ENCODE results near the gene APAF1. TPM values are rescaled to one million over a fixed set of nuclear protein-coding genes. Genes with fewer than 3 reads are reported as not detected.

APAF1 gene
- total RNA-seq, 1 experiment from 2014 or later, result 19.3 TPM

GRCh38 chr12:98684199-98684598, 39.1 kb downstream of the APAF1 start:
- H3K27ac Mint-ChIP-seq, result no peak overlapping the region
- no peak for ATAC-seq
- H3K9me3 Mint-ChIP-seq, result no peaks in the 10 kb centered on the region
- TF ChIP-seq ESRRA (CRISPR knock-in tag; IDR thresholded peaks at IDR 0.05; ENCODE audit: borderline replicate concordance) (no peak), AFF4 (CRISPR knock-in tag; IDR thresholded peaks at IDR 0.05; ENCODE audit: borderline replicate concordance) (no peak), ZBTB43 (CRISPR knock-in tag; IDR thresholded peaks at IDR 0.05) (no peak), RORB (CRISPR knock-in tag; IDR thresholded peaks at IDR 0.05) (no peak), ZBTB21 (CRISPR knock-in tag; IDR thresholded peaks at IDR 0.05; ENCODE audit: borderline replicate concordance) (no peak), ARID4B (CRISPR knock-in tag; IDR thresholded peaks at IDR 0.05; ENCODE audit: borderline replicate concordance) (no peak), TCF7 (CRISPR knock-in tag; IDR thresholded peaks at IDR 0.05; ENCODE audit: low read depth) (no peak), NR3C1 (CRISPR knock-in tag; conservative IDR thresholded peaks at IDR 0.05; ENCODE audit: low read depth) (no peak), ZNF512 (CRISPR knock-in tag; IDR thresholded peaks at IDR 0.05; ENCODE audit: borderline replicate concordance) (no peak), ATF2 (CRISPR knock-in tag; IDR thresholded peaks at IDR 0.05; ENCODE audit: borderline replicate concordance, low read depth) (no peak)
- TF ChIP-seq, protein P1, sequence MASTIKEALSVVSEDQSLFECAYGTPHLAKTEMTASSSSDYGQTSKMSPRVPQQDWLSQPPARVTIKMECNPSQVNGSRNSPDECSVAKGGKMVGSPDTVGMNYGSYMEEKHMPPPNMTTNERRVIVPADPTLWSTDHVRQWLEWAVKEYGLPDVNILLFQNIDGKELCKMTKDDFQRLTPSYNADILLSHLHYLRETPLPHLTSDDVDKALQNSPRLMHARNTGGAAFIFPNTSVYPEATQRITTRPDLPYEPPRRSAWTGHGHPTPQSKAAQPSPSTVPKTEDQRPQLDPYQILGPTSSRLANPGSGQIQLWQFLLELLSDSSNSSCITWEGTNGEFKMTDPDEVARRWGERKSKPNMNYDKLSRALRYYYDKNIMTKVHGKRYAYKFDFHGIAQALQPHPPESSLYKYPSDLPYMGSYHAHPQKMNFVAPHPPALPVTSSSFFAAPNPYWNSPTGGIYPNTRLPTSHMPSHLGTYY (CRISPR knock-in tag; IDR thresholded peaks at IDR 0.05), result no peak
- TF ChIP-seq, protein P2, sequence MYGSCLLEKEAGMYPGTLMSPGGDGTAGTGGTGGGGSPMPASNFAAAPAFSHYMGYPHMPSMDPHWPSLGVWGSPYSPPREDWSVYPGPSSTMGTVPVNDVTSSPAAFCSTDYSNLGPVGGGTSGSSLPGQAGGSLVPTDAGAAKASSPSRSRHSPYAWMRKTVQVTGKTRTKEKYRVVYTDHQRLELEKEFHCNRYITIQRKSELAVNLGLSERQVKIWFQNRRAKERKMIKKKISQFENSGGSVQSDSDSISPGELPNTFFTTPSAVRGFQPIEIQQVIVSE (CRISPR knock-in tag; IDR thresholded peaks at IDR 0.05; ENCODE audit: borderline replicate concordance), result no peak
- TF ChIP-seq, protein P3, sequence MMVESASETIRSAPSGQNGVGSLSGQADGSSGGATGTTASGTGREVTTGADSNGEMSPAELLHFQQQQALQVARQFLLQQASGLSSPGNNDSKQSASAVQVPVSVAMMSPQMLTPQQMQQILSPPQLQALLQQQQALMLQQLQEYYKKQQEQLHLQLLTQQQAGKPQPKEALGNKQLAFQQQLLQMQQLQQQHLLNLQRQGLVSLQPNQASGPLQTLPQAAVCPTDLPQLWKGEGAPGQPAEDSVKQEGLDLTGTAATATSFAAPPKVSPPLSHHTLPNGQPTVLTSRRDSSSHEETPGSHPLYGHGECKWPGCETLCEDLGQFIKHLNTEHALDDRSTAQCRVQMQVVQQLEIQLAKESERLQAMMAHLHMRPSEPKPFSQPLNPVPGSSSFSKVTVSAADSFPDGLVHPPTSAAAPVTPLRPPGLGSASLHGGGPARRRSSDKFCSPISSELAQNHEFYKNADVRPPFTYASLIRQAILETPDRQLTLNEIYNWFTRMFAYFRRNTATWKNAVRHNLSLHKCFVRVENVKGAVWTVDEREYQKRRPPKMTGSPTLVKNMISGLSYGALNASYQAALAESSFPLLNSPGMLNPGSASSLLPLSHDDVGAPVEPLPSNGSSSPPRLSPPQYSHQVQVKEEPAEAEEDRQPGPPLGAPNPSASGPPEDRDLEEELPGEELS (CRISPR knock-in tag; IDR thresholded peaks at IDR 0.05), result no peak
- DNase-seq (ENCODE audit: low spot score), result no peak
- H3K4me1 Mint-ChIP-seq, result no peaks in the 10 kb centered on the region
- no peaks in the 10 kb centered on the region for H3K27me3 Mint-ChIP-seq (ENCODE audit: low read depth)
- peaks cover 39% of the 10 kb centered on the region for H3K36me3 Mint-ChIP-seq
- CTCF ChIA-PET, result no interaction called here
- POLR2A ChIA-PET, result no interaction called here
- no peak overlapping the region for H3K4me3 Mint-ChIP-seq
